Cortex of kidney (tissue), 1 donor: ENCODE results near the gene VWCE.

Experiments
- DNase-seq: peaks from one replicate; lab custom pipeline; 2025; lab: John Stamatoyannopoulos, UW

VWCE gene

DNA sequence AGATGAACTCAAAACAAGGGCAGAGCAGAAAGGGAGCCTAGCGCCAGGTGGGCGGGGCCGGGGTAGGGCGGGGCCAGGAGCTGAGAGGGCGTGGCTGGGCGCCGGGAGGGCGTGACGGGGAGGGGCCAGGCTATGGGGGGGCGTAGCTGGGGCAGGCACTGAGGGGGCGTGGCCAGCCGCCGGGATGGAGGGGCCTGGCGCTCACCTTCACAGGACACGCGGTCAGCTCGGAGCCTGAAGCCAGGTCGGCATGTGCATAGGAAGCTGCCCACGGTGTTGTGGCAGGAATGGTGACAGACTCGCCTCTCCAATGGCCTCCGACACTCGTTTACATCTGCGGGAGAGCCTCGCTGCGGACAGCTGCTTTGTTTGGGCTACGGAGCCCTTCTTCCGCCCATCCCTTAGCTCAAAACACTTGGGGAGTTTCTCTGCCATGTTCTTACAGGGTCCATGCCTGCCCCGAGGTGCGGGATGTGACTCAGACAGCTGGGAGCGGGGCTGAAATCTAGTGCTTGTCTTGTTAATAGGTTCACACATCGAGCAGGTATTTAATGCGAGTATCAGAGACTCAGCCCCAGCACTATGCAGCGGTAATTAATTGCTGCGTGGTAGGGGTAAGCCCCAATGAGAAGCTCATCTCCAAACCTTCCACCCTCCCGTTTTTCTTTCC, 13.4 kb downstream of the VWCE start:
- DNase-seq, result no peak

DNA sequence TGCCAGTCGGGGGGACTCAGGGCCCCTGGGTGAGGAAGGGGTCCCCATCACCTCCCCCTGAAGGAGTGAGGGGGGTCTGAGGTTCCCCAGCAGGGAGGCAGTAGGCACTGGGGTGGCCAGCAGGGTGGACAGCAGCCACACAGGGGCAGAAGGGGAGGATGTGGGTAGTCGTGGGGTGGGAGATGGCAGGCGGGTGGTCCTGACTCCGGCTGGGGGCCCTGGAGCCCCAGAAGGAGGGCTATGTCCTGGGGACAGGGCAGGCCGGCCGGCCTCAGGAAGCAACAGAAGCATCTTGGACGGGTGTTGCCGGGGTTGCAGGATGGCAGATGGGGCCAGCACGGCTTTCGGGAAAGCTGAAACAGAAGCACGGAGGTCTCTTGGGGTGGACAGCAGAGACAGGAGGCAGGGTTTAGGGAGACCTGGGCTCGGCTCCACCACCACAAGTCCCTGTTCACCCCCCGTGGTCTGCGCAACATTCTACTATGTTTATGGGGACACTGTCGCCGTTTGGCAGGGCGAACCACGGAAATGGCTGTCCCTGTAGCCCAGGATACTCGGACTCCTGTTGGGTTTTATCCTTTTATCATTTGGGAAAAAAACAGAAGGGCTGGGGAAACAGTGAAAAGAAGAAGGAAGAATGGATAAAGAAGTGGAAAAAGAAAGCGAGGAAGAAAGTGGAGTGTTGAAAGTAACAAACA, 14.1 kb downstream of the VWCE start:
- no peak for DNase-seq

DNA sequence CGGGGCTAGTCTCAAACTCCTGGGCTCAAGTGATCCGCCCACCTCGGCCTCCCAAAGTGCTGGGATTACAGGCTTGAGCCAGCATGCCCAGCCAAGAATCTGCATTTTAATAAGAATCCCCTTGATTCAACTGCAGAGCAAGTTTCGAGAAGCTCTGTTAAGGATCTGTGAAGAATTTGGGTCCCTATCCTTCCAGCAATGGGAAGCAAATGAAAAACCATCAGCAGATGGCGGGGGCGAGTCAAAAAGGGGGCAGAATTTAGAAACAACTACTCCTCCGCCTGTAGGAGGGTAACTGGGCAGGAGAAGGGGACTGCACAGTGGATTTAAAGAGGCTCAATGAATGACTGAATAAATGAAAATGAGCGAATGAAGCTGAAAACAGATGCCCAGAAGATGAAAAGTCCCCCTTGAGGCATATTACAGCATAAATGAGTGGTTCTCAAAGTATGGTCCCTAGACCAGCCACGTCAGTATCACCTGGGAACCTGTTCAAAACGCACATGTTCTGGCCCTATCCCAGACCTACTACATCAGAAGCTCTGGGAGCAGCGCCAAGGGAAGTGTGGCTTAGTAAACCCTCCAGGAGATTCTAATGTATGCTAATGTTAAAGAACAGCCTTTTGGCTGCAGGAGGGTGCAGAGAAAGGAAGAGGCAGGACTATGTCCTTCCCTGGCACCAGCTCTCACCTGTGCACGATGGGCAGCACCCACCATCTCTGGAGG, 15.0 kb downstream of the VWCE start:
- no peak for DNase-seq

DNA sequence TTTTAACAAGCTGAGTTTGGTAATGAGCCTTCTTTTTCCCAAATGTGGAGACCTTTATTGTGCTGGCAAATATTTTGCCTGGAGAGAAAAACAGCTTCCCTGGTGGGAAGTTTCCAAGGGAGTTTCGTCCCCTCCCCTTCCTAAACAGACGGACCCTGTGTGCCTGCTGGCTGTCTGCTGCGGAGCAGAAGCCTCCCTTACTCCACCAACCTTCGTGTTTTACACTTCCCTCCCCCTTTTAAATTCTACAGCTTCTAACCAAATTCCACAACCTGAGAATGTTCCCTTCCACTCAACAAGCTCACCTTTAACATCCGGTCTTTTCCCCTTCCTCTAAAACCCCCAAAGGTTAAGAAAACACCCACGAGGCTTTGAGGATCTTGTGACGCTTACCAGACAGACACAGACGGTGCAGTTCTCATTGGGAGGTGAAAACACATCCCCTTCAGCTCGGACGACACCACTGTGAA, 17.1 kb downstream of the VWCE start:
- DNase-seq, result no peak

DNA sequence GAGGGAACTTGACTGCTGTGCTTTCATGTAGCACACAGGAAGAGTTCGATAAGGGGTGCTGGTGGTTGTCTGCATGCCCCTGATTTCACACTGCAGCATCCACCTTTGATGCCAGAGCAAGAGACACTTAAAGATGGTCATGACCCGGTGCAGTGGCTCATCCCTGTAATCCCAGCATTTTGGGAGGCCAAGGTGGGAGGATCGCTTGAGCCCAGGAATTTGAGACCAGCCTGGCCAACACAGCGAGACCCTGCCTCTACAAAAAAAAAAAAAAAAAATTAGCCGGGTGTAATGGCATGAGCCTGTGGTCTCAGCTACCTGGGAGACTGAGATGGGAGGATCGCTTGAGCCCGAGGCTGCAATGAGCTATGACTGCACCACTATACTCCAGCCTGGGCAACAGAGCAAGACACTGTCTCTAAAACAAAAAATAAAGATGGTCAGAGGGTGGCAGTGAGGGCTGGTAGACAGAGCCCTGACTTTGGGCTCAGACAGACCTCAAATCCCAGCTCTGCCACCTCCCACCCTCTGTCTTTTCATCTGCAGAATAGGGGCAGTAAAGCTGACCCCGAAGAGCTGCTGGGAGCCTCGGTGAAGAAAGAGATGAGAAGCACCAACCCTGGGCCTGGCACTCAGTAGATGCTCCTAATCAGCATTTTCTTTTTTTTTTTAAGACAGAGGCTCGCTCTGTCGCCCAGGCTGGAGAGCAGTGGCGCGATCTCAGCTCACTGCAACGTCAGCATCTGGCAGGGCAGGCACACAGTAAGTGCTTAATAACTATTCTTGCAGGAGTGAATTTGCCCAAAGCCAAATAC, 17.7 kb downstream of the VWCE start:
- DNase-seq, result no peak

DNA sequence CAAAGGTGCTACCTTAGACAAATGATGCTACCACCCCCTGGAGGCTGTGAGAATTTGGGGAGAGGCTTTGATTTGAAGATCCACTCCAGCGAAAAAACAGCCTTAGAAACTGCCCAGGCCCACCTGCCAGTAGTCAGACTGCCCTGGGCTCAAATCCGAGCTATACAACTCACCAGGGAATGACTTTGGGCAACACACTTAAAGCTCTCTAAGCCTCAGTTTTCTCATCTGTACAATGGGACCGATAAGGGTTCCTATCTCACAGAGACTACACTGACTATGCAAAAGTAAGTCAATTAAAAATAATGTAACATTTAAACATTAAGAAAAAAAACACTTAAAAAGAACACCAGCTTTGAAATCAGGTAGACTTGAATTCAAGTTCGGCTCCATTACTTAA, 19.9 kb downstream of the VWCE start:
- no peak for DNase-seq

DNA sequence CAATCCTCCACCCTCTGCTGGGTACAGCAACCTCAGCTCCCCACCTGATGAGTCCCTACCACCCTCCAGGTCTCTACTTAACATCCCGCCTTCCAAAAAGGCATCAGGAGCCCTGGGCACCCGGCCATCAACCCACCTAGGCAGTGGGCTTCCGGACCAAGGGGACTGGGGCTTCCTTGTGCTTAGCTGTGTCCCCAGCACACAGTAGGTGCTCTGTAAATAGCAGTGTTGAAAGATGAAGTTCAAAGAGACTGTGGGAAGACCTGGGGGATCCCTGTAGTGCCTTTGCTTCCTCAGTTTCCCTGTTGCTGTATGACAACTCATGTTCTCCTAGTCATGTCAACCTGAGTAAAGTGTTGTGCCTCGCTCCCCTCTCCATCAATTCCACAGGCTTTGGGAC, 21.0 kb downstream of the VWCE start:
- DNase-seq, result no peak

DNA sequence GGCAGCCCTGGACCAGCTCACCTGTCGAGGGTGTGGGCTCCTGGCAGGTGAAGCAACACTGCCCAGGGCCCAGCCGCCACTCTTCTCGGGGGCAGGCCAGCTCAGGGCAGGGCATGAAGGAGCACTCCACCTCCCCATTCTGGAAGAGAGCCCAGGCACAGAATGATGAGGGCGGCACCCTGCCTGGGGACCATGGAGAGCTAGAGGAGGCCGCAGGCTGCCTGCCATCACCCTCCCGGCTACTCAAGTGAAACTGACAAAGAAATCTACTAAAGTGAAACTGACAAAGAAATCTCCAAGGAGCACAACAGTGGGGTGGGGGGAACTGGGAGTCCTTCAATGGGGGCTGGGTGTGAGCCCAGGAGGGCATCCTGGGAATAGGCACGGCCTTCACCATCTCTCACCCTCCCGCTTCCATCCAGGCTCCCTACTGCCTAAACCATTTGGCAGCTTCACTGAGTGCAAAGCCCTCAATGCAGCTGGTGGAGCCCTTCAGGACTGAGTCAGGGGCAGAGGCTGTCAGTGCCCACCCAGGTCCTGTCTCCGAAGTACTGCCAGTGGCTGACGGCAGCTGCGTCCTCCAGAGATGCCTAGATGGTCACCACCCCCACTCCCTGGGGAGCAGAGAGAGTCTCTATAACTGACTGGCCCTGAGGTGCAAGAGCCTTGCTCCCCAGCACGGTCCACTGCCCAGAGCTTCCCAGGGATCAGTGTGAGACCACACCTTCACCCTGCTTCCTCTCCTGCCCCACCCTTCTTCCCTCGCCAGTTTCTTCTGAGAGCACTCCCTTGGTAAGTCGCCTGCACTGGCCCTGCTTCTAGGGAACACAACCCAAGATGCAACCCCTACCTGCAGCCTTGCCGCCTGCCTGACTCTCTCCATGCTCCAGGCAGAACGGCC, 21.7 kb downstream of the VWCE start:
- no peak for DNase-seq

DNA sequence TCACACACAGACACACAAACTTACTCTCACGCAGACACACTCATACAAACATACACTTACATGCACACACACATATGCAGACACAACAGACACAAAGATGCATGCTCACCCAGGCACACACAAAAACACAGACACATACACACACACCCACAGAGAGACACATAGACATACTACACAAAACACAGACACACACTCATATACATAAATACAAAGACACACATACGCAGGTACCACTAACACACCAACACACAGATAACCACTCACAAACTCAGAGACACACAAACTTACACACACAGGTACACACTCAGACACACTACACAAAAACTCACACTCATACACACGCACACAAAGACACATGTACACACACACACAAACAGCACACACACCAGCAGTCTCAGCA, 22.4 kb downstream of the VWCE start:
- no peak for DNase-seq

DNA sequence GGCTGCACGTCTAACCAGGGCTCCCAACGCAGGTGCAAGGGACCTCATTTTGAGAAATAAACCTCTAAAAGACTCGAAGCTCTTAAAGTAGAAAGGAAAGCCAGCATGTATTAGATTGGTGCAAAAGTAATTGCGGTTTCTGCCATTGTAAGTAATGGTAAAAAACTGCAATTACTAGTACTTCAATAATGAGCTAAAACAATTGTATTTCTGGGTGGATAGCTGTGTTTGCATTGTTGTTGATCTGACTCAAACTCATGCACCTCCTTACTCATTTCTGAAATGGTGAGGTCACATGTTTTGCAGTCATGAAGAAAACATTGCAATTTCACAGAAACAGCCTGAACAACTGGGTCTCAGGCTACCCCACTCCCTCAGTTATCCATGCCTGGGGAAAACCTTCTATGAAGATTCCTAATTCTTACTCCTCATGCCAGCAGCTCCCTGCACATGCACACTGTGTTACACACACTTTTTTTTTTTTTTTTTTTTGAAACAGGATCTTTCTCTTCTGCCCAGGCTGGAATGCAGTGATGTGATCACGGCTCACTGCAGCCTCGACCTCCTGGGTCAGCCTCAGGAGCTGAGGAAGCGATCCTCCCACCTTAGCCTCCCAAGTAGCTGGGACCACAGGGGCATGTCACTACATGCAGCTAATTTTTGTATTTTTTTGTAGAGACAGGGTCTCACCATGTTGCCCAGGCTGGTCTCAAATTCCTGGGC, 24.6 kb downstream of the VWCE start:
- no peak for DNase-seq

DNA sequence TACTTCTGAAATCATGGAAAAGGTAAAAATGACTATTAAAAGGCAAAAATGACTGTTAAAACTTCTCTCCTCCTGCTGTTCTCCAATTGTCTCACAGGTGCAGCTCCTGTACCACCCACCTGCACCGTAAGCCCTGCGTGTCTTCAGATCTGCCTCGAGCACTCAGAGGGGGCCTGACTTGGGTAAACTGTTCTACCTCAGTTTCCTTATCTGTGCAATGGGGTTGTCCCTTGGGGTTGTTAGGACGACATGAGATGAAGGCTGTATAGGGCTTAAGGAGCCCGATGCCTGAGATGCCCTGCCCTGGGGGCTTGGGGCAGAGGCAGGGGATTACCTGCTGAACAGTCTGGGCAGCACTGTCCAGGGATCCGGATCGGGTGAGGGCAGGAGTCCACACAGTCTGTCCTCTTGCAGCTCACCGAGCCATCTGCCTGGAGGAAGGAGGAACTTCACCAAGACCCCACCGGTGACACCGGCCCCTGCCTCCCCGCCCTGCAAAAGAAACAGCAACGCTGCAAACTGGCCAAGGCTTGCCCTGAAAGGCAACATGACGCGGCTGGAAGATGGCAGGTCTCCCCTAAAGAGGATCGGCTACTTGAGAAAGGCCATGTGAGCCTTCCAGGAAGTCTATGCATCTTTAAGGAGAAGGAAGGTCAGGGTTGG, 26.4 kb downstream of the VWCE start:
- DNase-seq, result no peak

DNA sequence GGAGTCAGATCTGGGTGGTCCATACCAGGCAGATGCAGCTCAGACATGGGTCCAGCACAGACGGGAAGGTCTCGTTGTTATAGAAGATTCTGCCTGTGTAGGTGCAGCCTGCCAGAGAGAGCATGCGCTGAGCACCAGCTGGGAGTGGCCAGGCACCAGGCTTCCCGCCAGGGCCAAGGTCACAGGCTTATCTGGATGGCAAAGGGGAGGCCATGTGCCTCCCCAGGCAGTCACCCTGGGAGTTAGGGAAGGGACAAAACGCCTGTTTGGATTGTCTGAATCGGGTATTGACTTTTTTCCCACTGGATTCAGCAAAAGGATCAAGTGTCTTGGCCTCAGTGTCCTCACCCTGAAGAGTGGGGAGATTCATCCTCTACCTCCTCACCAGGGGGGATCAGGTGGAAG, 27.7 kb downstream of the VWCE start:
- DNase-seq, result no peak

DNA sequence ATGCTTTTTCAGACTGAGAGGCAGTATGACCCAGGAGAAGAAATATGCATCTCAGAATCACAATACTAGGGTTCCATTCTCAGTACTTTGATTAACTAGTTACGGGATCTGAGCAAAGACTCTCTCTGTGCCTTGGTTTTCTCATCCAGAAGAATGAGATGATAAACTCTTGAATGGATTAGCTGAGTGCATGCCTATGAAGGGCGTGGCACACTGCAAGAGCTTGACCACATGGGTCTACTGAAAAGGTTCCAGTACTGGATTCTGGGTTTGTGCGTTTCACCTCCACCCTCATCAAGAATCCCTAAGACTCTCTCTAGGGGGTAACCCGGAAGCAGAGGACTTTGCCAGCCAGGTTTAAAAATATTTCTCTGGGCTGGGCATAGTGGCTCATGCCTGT, 28.5 kb downstream of the VWCE start:
- no peak for DNase-seq

DNA sequence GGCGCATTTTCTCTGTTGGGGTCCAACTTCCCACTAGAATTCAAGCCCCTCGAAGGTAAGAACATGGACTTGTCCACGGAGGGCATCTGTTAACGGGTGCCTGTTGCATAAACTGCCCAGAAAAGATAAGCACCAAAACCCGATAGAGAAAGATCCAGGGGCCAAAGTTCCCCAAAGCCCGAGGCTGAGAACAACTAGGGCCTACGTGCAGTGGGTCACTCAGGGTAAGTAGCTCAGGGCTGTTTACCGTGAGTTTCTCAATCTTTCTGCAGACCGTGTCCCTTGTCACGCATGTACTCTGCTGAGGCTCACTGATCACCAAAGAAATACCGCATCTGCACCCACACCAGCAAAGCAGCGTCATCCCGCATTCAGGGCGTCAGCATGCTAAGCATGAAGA, 29.8 kb downstream of the VWCE start:
- no peak for DNase-seq

DNA sequence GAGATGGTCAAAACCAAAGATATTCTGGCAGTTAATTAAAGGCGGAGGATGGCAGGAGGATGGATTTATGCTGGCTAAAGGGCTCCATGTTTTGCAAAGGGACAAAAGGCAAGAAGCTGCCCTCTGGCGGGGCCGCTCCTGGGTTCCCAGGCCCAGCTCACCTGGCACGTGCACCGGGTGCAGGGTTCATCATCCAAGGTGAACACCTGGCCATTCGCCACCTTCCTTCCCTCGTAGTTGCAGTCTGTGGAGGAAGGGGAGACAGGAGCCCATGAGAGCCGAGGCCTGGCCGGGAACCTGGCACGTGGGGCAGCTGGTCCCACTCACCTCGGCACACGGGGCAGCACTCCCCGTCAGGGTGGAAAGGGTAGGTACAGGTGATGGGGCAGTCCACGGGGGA, 30.3 kb downstream of the VWCE start:
- DNase-seq, result no peak

DNA sequence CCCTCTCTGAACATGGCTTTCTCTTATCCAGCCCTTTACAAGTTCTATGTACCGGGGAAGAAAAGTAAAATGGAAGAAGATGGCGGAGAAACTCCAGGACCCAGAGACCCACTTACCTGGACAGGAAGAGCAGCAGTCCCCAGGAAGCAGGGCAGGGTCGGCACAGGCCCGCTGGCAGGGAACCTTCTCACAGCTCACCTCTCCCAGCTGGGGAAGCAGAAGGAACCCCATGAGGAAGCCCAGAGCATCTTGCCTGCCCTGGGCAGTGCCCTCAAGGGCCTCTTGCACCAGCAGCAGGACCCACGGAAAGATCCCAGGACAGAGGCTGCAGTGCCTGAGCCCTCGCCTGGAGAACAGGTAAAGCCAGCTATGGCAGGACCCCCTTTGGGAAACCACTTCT, 30.7 kb downstream of the VWCE start:
- no peak for DNase-seq

DNA sequence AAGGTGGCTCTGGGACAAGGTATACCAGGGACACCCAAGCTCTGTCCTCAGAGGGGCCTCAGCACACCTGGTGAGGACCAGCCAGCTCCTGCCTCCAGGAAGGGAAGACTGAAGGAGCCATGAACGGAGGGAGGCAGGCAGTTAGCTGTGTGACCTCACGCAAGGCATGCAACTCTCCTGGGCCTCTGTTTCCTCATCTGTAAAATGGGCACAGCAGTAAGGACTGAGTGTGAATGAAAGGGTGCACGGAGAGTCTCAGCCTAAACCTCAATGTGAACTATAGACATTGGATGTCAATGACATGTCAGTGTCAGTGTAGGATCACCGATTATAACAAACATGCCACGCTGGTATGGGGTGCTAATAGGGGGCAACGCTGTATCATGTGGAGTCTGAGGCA, 35.8 kb downstream of the VWCE start:
- no peak for DNase-seq

DNA sequence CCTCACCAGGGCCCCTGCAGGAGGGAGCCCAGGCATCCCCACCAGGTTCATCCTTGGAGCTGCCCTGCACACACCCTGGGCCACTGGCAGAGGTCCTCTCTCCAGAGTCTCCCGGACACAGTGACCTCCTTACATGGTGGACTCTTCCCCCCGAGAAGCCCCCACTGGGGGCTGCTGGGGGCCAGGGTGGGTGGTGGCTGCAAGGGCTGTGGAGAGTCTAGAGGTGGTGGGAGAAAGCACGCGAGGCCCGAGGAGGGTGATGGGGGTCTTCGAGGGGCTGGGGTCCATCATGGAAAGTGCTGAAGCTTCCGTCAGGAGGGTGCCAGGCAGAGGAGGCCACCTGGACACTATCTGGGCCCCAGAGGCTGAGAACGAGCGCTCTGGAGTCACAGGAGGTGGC, 36.6 kb downstream of the VWCE start:
- no peak for DNase-seq

DNA sequence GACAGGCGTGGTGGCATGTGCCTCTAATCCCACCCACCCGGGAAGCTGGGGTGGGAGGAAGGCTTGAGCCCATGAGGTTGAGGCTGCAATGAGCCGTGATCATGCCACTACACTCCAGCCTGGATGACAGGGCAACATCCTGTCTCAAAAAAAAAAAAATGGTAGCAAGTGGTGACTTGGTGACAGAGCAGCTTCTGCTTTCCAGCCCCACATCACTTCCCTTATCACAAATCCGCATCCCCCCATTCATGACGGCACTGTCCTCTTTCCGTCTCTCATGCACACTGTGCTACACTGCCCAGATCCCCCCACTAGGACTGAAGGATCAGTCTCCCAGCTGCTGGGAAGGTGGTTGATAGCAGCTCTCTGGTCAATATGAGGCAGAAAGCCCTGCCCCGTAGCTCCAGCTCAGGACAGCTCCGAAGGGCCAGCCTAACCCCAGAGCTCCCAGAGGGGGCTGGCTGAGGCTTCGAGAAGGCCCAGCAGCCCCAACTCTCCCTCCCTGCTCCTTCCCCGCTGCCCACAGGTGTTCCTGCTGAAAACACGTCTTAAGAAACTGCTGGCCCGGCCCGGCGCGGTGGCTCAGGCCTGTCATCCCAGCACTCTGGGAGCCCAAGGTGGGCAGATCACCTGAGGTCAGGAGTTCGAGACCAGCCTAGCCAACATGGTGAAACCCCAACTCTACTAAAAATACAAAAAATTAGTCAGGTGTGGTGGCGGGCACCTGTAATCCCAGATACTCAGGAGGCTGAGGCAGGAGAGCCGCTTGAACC, 38.2 kb downstream of the VWCE start:
- no peak for DNase-seq
